NK-92 (cell line): ENCODE measurements around the gene FNDC10.

Source experiments
- DNase-seq: peaks from one replicate; lab custom pipeline; 2025; ENCODE audit not compliant: unreplicated experiment; lab: John Stamatoyannopoulos, UW

Gene FNDC10

DNA sequence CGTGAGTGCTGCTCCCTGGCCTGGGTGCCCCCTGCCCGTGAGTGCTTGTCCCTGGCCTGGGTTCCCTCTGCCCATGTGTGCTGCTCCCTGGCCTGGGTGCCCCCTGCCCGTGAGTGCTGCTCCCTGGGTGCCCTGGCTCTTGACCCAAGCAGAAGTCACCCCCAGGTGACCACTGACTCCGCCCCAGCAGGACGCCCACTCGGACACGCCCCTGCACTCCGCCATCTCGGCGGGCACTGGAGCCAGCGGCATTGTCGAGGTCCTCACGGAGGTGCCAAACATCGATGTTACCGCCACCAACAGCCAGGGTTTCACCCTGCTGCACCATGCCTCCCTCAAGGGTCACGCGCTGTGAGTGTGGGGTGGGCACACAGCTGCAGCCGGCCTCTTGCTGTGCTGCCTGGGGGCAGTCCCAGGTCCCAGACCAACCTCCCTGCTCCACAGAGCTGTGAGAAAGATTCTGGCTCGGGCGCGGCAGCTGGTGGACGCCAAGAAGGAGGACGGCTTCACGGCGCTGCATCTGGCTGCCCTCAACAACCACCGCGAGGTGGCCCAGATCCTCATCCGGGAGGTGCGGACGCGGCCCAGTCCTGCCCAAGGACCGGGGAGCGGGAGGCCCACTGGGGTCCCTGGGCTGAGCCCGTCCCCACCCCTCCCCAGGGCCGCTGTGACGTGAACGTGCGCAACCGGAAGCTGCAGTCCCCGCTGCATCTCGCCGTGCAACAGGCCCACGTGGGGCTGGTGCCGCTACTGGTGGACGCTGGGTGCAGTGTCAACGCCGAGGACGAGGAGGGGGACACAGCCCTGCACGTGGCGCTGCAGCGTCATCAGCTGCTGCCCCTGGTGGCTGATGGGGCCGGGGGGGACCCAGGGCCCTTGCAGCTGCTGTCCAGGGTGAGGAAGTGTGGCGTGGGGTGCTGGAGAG, 28.2 kb upstream of the FNDC10 start:
- no peak for DNase-seq

GRCh38 chr1:1627261-1627828, 27.4 kb upstream of the FNDC10 start:
- no peak for DNase-seq

- DNase-seq: no peak
These were observed 26.5 kb upstream of the FNDC10 start for GRCh38 chr1:1626207-1627141.

GRCh38 chr1:1625824-1626206, 25.9 kb upstream of the FNDC10 start:
- no peak for DNase-seq

DNA sequence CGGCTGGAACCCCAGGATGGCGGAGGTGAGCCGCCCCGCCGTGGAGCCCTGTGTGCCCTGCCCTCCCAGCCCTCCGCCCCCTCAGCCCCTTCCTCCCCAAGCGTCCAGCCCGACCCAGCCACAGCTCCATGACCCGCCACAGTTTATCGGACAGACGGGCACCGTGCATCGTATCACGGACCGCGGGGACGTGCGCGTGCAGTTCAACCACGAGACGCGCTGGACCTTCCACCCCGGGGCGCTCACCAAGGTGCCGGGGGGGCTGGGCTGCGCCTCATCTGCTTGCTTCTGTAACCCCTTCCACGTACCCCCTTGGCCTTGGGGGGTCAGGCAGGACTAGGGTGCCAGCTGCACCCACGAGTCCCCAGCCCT, 25.5 kb upstream of the FNDC10 start:
- DNase-seq: no peak

GRCh38 chr1:1624443-1625403, 24.8 kb upstream of the FNDC10 start:
- DNase-seq: no peak

- DNase-seq: no peak
These were observed 23.9 kb upstream of the FNDC10 start for GRCh38 chr1:1623631-1624442.

DNA sequence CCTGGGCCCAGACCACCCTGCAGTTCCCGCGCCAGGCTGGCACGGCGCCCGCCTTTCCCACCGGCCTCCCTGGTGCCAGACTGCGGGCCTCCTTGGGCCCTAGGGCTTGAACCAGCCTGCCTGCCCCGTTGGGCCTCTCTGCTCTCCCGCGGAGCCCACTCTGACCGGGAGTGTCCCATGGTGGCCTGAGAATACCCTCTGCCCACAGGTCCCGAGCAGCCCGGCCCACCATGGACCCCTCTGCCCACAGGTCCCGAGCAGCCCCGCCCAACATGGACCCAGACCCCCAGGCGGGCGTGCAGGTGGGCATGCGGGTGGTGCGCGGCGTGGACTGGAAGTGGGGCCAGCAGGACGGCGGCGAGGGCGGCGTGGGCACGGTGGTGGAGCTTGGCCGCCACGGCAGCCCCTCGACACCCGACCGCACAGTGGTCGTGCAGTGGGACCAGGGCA, 23.3 kb upstream of the FNDC10 start:
- no peak for DNase-seq

DNA sequence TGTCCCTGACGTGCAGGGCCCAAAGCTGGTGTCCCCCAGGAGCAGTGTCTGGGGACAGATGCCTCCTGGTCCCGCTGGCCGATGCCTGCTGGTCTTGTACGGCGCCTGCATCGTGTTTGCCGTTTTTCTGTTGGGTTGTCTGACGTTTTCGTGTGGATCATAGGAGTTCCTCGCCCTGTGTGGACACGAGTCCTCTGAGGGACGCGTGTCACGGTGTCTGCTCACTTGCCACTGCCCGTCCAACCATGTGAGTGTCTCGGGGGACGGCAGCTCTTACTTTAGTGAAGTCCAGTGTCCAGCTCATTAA, 22.8 kb upstream of the FNDC10 start:
- DNase-seq: no peak

GRCh38 chr1:1622010-1622787, 22.3 kb upstream of the FNDC10 start:
- DNase-seq: no peak

GRCh38 chr1:1621173-1622009, 21.5 kb upstream of the FNDC10 start:
- DNase-seq: no peak

DNA sequence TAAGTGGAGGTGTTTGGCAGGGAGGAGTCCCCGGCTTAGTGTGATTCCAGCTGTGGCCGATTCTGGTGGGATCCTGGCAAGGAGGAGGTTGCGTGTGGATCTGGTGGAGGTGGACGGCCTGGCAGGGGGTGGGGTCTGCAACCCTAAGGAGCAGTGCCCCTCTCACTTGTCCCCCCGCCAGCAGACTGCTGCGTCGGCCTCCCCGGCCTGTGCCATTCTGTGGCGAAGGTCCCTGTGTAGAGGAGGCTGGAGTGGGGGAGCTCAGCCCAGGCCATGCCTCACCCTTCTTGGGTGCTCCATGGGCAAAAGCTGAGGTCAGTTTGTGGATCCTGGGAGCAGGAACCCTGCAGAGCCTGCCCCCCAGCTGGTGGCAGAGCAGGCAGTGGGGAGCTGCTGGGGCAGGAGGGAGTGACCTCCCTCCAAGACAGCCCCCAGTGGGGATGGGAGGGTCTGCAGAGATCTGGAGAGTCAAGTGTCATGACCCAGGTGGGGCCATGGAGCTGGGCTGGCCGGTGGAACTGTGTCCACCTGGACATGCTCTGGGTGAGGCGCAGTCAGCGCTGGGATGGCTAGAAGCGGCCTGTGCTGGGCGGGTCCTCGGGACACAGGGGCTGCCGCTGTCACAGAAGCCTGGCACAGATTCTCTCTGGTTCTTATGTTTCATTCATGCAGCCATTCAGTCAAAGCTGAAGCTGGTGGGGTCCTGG, 20.7 kb upstream of the FNDC10 start:
- no peak for DNase-seq

DNA sequence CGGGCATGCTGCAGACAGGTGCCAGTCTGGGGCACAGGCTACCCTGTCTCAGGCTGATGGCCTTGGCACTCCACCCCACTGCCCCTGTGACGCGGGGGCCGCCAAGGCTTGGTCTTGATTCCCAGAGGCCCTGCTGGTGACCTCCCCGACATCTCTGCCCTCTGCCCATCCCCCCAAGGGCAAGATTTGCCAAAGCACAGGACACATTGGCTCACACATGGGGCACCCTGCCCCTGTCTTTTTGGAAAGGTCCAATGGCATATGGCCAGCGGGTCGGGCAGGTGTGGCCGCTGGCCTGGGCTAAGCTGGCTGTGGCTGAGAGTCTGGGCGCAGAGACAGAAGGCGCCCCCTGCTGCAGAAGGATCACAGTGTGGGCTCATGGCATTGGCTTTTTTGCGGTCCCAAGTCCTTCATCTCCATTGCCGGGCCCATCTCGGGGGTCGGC, 20.0 kb upstream of the FNDC10 start:
- no peak for DNase-seq

DNA sequence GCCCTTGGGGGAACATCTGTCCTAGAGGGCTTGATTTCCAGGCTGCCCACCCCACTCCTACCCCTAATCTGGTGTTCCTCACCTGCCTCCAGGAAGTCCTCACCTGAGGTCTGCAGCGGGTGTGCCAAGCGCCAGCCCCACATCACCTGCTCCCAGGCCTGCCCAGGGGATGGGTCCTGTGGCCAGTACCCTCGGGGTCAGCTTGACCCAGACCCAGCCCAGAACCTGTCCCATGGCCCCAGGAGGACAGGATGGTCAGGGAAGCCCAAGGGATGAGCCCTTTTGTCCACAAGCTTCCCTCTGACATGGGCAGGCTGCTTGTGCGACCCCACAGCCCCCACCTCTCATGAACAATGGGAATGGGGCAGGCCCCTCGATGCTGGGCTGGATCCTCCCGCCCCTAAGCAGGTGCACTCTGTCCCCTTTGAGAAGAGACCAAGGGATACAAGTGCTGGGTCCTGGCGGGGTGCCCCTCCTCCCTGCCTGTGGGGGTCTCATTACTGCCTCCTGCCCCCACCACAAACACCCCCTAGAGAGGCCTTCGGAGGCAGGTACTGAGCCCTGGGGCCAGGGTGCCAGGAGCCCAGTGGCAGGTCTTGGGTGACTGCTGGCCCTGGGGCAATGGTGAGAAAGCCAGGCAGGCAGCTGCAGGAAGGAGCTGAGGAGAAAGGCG, 18.6 kb upstream of the FNDC10 start:
- DNase-seq: no peak

DNA sequence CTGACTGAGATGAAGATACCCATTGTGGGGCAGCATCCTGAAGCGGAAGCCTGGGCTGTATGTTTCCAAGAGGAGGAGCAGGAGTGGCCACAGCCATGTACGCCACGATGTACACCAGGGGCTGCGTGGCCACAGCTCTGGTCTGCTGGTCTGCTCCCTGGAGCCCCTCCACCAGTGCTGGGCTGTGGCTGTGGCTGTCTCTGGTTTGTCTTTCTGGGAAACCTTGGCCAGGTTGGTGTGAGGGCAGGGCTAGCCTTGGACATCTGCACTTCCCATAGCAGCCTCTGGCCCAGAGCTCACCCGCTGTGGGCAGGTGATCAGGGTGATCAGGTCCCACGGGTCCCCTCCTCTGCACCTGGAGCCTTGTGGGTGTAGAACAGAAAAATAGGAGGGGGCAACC, 18.0 kb upstream of the FNDC10 start:
- DNase-seq: no peak

- no peak for DNase-seq
These were observed 17.6 kb upstream of the FNDC10 start for GRCh38 chr1:1617516-1617915.

GRCh38 chr1:1616838-1617237, 16.9 kb upstream of the FNDC10 start:
- DNase-seq: no peak
